GM19397 (cell line): ENCODE measurements around the gene UBL7.
"Not testable (repeated sequence)": the region's sequence is repeated elsewhere in the genome, so short reads cannot be mapped to it uniquely, and the experiment has no call there.

Experiments
- ATAC-seq: cut with Tn5 transposase; IDR thresholded peaks from one replicate; pipeline ENCODE4 v1.9.1; 2021; ENCODE audit warnings: mild to moderate bottlenecking, moderate library complexity; ENCODE audit not compliant: unreplicated experiment

UBL7 gene

GRCh38 chr15:74464216-74464615, 3.3 kb upstream of the UBL7 start:
- no peak for ATAC-seq

DNA sequence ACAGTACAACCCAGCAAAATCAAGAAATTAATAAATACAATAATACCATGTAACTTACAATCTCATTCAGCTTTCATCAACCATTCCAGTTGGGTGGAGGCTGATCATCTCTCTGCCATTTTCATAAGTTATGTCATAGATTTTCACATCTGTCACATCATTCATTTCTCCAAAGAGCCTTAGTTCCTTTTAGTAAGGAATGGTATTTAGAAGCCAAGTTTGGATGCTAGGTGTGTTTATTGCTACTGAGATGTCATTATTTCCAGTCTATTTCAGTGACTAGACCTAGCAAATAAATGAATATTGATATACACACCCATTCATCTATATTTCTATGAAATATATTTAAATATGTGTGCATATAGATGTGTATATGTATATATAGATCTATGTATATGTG, 2.7 kb upstream of the UBL7 start:
- no peak for ATAC-seq

- no peak for ATAC-seq
Observed at GRCh38 chr15:74461847-74462511, 1.0 kb upstream of the UBL7 start.

- no peak for ATAC-seq
Observed at GRCh38 chr15:74460298-74460697, 662 bp downstream of the UBL7 start.

GRCh38 chr15:74459798-74460197, 1.2 kb downstream of the UBL7 start:
- ATAC-seq = not testable (repeated sequence)

- no peak for ATAC-seq
Observed at GRCh38 chr15:74458473-74458872, 2.5 kb downstream of the UBL7 start.

GRCh38 chr15:74457036-74457435, 3.9 kb downstream of the UBL7 start:
- not testable (repeated sequence) for ATAC-seq

- ATAC-seq = no peak
Observed at GRCh38 chr15:74454764-74455500, 6.0 kb downstream of the UBL7 start.

DNA sequence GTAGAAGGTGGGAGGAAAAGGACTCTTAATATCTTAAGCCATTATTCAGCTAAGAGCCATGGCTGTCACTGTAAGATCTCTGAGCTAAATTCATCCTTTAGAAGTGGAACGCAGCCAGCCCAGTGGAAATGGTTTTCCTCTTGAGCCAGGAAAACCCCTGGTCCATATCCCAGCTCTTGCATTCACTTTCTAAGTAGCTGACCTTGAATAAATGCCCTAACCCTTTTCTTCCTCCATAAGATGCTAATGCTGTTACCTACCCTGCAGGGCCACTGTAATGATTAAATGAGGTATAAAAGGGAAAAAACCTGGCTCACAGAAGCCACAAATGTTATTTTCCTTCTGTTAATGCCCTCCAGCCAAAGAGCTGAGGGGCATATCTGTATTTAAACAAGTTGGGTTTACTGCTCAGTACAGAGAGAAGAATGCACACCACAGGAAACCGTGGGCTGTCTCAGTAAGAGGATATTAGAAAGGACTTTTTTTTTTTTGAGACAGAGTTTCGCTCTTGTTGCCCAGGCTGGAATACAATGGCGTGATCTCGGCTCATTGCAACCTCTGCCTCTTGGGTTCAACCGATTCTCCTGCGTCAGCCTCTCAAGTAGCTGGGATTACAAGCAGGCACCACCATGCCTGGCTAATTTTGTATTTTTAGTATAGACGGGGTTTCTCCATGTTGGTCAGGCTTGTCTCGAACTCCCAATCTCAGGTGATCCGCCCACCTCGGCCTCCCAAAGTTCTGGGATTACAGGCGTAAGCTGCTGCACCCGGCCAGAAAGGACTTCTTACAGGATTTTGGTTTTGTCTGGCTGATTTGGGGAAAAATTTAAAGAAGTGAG, 6.8 kb downstream of the UBL7 start:
- ATAC-seq = no peak

DNA sequence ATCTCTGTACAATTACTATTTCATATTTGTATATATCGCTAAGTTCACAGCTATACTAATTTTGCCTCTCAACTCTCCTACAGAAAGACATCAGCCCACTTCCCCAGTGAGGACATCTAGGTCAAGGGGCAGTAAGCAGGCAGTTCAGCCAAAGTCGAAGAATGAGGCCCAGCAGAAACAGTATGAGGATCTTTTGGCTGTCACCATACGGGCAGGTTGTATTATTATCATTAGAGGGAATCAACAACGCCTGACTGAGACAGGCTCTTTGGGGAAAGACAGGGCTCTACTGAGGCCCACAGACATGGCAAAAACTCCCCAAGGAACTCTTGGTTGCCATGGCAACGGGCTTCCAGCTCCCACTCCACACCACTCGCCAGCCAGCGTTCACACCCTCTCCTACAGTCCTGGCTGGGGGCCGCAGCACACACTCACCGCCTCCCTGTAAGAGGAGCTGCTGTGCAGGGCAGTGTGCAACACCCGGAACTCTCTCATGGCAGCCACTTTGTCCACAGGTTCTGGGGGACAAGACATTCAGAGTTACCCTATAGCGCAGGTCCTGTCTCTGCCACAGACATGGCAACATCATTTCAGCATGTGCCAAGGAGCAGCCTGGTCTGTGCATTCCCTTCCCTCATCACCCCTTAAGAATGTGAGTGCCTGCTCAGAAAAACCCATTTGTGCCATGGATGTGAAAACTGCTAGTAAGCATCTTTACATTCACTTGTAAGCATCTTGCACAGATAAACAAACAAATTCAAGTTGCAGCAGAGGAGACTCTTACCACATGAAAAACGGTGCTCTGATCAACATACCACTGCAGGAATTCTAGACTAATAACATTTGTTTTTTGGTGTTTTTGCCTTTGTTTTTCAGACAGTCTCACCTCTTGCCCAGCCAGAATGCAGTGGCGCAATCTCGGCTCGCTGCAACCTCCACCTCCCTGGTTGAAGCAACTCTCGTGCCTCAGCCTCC, 8.8 kb downstream of the UBL7 start:
- no peak for ATAC-seq

GRCh38 chr15:74451322-74451721, 9.6 kb downstream of the UBL7 start:
- ATAC-seq = no peak

DNA sequence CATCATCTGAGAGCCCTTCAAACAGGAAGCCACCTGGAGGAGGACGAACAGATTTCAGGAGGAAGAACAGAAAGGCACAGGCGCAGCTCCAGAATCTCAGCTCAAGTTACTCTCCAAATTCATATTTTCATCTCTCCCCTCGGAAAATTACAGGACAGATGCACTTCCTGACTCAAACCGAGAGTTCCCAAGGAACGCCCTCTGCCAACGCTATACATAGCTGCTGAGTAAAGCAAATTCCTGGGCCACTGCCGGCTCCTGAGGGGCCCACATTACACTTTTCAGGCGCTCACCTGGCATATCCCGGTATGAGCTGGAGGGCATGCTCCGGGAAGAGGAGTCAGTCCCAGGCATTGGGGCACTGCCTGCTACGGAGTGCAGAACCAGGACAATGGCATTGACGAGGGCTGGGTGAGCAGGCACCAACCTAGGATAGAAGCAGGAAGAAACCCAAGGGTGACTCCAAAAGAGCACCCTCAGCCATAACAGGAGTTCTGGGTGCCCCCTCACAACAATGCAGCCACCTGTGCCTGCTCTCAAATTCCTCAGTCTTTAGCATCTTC, 11.2 kb downstream of the UBL7 start:
- ATAC-seq = no peak

DNA sequence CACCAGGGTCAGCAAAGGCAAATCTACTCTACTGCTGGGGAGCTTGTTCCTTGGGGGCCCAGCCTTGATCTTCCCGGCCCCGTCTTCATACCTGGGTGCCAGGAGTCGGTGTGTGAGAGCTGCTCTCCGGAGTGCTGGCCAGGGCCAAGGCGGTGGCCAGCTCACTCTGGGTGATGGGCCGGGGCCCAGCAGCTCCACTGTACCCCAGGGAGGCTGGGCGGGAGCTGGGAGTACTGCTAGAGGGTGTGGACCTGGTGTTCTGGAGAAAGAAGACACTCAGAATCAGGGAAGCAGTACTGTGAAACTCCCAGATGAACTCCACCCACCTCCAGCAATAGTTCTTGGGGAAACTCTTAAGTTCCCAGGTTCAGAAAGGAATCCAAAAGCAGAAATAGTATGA, 11.9 kb downstream of the UBL7 start:
- ATAC-seq = no peak

- ATAC-seq = no peak
Observed at GRCh38 chr15:74445816-74446763, 14.9 kb downstream of the UBL7 start.

DNA sequence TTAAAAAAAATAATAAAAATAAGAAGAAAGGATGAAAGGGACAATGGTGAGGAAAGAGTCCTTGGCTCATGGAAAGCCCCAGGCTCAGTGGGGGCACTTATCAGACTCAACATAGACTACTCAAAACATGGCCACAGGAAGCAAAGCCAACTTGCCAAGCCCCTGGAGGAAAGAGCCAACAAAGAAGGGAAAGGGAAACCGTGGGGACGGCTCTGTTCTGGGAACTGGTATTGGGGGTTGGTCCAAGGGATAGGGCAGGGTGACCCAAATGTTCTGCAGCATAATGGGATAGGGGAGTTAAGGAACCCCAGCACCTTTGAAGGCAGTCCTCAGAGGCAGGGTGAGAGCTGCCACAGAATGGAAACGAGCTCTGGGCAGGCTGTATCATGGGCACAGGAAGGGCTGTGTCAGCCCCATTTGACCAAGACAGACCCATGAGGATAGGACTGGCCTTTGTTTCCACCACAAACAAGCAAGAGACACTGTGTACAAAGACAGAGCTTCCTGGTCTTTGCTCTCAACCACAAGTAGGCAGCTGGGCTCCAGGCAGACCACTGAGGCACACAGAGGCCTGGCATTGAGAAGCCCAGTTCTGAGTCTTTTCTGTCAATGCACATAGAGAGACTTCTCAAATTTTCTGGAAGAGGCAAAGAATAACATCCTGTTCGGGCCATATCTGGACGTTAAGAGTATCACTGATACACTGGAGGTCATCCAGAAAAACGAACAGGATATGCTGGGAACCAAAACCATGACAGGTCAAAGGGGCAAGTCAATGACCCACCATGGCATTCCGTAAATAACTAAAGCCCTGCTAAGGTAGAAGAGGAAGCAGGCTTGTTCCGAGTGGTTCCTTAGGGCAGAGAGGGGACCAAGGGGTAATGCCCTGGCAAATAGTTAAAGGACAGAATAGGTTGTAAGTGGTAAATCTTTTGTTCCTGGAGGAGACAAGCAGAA, 16.6 kb downstream of the UBL7 start:
- ATAC-seq = no peak

DNA sequence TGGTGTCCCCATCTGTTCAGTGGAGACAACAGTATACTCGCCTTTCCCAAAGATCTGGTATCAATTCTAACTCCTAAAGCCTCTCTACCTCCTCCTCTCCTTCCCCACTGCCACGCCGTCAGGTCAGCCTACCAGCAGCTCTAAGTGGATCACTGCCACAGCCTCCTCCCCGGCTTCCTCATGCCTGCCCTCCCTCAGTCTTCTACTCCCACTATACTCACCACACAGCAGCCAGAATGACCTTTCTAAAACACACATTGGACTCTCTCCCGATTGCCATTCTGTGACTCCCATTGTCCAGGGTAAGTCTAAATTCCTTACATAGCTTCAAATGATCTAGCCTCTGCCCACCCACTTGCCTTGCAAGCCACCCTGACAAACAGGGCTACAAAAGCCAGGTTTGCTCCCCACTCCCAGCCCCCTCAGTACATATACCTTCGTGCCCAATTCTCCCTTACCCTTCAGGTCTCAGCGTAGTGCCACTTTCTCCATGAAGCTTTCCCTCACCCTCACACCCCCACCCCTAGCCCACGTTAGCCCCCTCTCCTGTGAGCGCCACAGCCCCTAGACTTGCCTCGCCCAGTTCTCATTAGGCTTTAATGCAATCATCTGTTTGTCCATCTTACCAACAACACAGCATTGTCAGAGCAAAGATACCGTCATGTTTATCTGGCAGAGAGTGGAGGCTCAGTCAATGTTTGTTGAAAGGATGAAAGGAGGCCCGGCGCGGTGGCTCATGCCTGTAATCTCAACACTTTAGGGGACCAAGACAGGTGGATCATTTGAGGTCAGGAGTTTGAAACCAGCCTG, 17.7 kb downstream of the UBL7 start:
- ATAC-seq = no peak

DNA sequence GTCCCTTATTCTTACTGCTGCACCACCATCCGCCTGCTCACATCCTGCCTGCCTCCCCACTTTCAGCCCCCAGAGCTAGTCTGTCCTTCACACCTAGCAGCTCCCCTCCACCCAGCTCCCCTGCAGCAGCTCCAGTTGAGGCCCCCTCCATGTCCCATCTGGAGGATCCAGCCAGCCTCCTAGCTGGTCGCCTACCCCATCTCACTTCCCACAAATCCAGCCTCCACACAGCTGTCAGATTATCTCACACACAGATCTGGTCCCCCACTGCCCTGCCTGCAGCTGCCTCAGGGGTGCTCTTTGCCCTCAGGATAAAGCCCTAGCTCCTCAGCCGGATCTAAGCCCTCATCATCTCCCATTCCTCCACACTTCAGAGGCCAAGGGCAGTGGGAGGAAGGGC, 18.4 kb downstream of the UBL7 start:
- ATAC-seq = no peak
